Astrocyte (in vitro differentiated cells and primary cell): Measurements from ENCODE around the gene CHRD. TPM values are rescaled to one million over a fixed set of nuclear protein-coding genes. Genes with fewer than 3 reads are reported as not detected.

Experiments used
- DNase-seq: peaks from one replicate; pipeline ENCODE4 v3.0.0-alpha.2; 2010; ENCODE audit warnings: low read depth
- FAIRE-seq: peaks from 2 replicates; lab custom pipeline; 2011; peaks lifted over from hg19 to GRCh38; lab: Jason Lieb, UNC
- H2AFZ ChIP-seq: 2 replicates; pipeline ENCODE4 v1.6.0; 2012; ENCODE audit warnings: low read depth, low read length, inconsistent platforms
- H3K27ac ChIP-seq: 2 replicates; pipeline ENCODE4 v1.5.1; 2011; ENCODE audit warnings: low read depth, low read length, inconsistent platforms
- H3K27me3 ChIP-seq: 2 replicates; pipeline ENCODE4 v1.6.0; 2011; ENCODE audit warnings: low read length, inconsistent platforms; ENCODE audit not compliant: insufficient read depth
- H3K36me3 ChIP-seq: 2 replicates; pipeline ENCODE4 v1.5.1; 2011; ENCODE audit warnings: low read length, inconsistent platforms; ENCODE audit not compliant: insufficient read depth
- H3K4me1 ChIP-seq: 2 replicates; pipeline ENCODE4 v1.5.1; 2011; ENCODE audit warnings: low read length, inconsistent platforms; ENCODE audit not compliant: insufficient read depth
- H3K4me2 ChIP-seq: 2 replicates; pipeline ENCODE4 v1.6.0; 2012; ENCODE audit warnings: low read length, inconsistent platforms
- H3K4me3 ChIP-seq: 2 replicates; pipeline ENCODE4 v1.5.1; 2011; ENCODE audit warnings: low read depth, mild to moderate bottlenecking, low read length, inconsistent platforms; ENCODE audit not compliant: insufficient read depth
- H3K79me2 ChIP-seq: 2 replicates; pipeline ENCODE4 v1.6.0; 2012; ENCODE audit warnings: mild to moderate bottlenecking, low read length, inconsistent platforms; ENCODE audit not compliant: insufficient read depth
- H3K9ac ChIP-seq: 2 replicates; pipeline ENCODE4 v1.6.0; 2012; ENCODE audit warnings: mild to moderate bottlenecking, low read length, inconsistent platforms
- H3K9me3 ChIP-seq: 2 replicates; pipeline ENCODE4 v1.5.1; 2012; ENCODE audit warnings: low read depth, mild to moderate bottlenecking, low read length, inconsistent platforms; ENCODE audit not compliant: insufficient read depth
- H4K20me1 ChIP-seq: 2 replicates; pipeline ENCODE4 v1.6.0; 2012; ENCODE audit warnings: low read length, inconsistent platforms; ENCODE audit not compliant: insufficient read depth
- H3K27ac Mint-ChIP-seq: one replicate; pipeline ENCODE4 v1.8.0; 2021; ENCODE audit warnings: mild to moderate bottlenecking, mixed read lengths; ENCODE audit not compliant: unreplicated experiment
- H3K27me3 Mint-ChIP-seq: one replicate; pipeline ENCODE4 v1.8.0; 2021; ENCODE audit warnings: low read depth, mixed read lengths; ENCODE audit not compliant: unreplicated experiment
- H3K36me3 Mint-ChIP-seq: one replicate; pipeline ENCODE4 v1.8.0; 2021; ENCODE audit warnings: low read depth, mixed read lengths; ENCODE audit not compliant: unreplicated experiment
- H3K4me1 Mint-ChIP-seq: one replicate; pipeline ENCODE4 v1.8.0; 2021; ENCODE audit warnings: low read depth, mixed read lengths; ENCODE audit not compliant: unreplicated experiment
- H3K4me3 Mint-ChIP-seq: one replicate; pipeline ENCODE4 v1.8.0; 2021; ENCODE audit warnings: mild to moderate bottlenecking, moderate library complexity, mixed read lengths; ENCODE audit not compliant: unreplicated experiment
- H3K9me3 Mint-ChIP-seq: one replicate; pipeline ENCODE4 v1.8.0; 2021; ENCODE audit warnings: mild to moderate bottlenecking, mixed read lengths; ENCODE audit not compliant: unreplicated experiment
- CTCF ChIP-seq: IDR thresholded peaks from 2 replicates; pipeline ENCODE4 v1.5.1; 2011; ENCODE audit warnings: low read depth, mild to moderate bottlenecking, inconsistent platforms, low read length, moderate library complexity; ENCODE audit not compliant: insufficient read depth
- EZH2 ChIP-seq: IDR thresholded peaks from 2 replicates; pipeline ENCODE4 v1.6.1; 2012; ENCODE audit warnings: mild to moderate bottlenecking, low read length, inconsistent platforms; ENCODE audit not compliant: insufficient read depth
- total RNA-seq: library from RNA; stranded (reverse); gene quantifications from 2 replicates; pipeline ENCODE4 v1.2.1, GENCODE V29; 2021

Gene CHRD
- total RNA-seq, 1 donor from 2014 or later: 3.4 TPM

- Histone ChIP-seq H3K4me2 (peak within 1 kb of the TSS; percentile 92), H4K20me1 (peaks cover 17% of the 10 kb centered on the region), H3K27ac (peak within 1 kb of the TSS; percentile 90), H2AFZ (peak within 1 kb of the TSS; percentile 92), H3K79me2 (peaks cover 34% of the 10 kb centered on the region), H3K27me3 (no peaks in the 10 kb centered on the region), H3K36me3 (peaks cover 7% of the 10 kb centered on the region), H3K9me3 (no peaks in the 10 kb centered on the region), H3K4me1 (peaks cover 10% of the 10 kb centered on the region), H3K9ac (peak within 1 kb of the TSS; percentile 88), H3K4me3 (peak within 1 kb of the TSS; percentile 82)
- Mint-ChIP-seq H3K9me3 (no peaks in the 10 kb centered on the region), H3K27ac (peak within 1 kb of the TSS; percentile 97), H3K27me3 (no peaks in the 10 kb centered on the region), H3K4me1 (peaks cover 16% of the 10 kb centered on the region), H3K36me3 (peaks cover 14% of the 10 kb centered on the region), H3K4me3 (peak within 1 kb of the TSS; percentile 97)
- TF ChIP-seq EZH2 (no peak), CTCF (no peak)
- no peak for DNase-seq
- FAIRE-seq: no peak
These were observed 18.3 kb upstream of the CHRD start, which contains the start of the genes CLCN2 and POLR2H for GRCh38 chr3:184361532-184361931. Gene CLCN2 (minus strand): TSS chr3:184361605. CDS start chr3:184361479, 126 bp downstream. Gene POLR2H (plus strand): TSS chr3:184361710. CDS start chr3:184363493, 1,783 bp downstream.

GRCh38 chr3:184361932-184362667 lies 17.8 kb upstream of the CHRD start:
- FAIRE-seq (no peak), DNase-seq (peak; percentile 32)
- Histone ChIP-seq H3K4me1 (peaks cover 10% of the 10 kb centered on the region), H3K27me3 (no peaks in the 10 kb centered on the region), H3K4me3 (peak overlapping the region; percentile 82), H3K79me2 (peaks cover 34% of the 10 kb centered on the region), H3K27ac (peak overlapping the region; percentile 90), H3K9me3 (no peaks in the 10 kb centered on the region), H3K36me3 (peaks cover 12% of the 10 kb centered on the region), H4K20me1 (peaks cover 22% of the 10 kb centered on the region), H3K9ac (peak overlapping the region; percentile 88), H3K4me2 (peak overlapping the region; percentile 92), H2AFZ (peak overlapping the region; percentile 92)
- Mint-ChIP-seq H3K27me3 (no peaks in the 10 kb centered on the region), H3K27ac (peak overlapping the region; percentile 97), H3K9me3 (no peaks in the 10 kb centered on the region), H3K4me1 (peaks cover 17% of the 10 kb centered on the region), H3K4me3 (peak overlapping the region; percentile 97), H3K36me3 (peaks cover 19% of the 10 kb centered on the region)
- TF ChIP-seq EZH2 (no peak), CTCF (no peak)
